Endothelial cell (in vitro differentiated cells): Measurements from ENCODE around the gene ZNF536. TPM values are rescaled to one million over a fixed set of nuclear protein-coding genes. Genes with fewer than 3 reads are reported as not detected.

Source experiments
- DNase-seq: peaks from one replicate; pipeline ENCODE4 v3.0.0; 2021; ENCODE audit warnings: low spot score
- H3K27ac Mint-ChIP-seq: one replicate; pipeline ENCODE4 v1.8.0; 2021; ENCODE audit warnings: mixed read lengths, inconsistent platforms; ENCODE audit not compliant: unreplicated experiment
- H3K27me3 Mint-ChIP-seq: one replicate; pipeline ENCODE4 v1.8.0; 2021; ENCODE audit warnings: mild to moderate bottlenecking, moderate library complexity, mixed read lengths, inconsistent platforms; ENCODE audit not compliant: unreplicated experiment
- H3K36me3 Mint-ChIP-seq: one replicate; pipeline ENCODE4 v1.8.0; 2021; ENCODE audit warnings: mild to moderate bottlenecking, low read depth, mixed read lengths, inconsistent platforms; ENCODE audit not compliant: unreplicated experiment
- H3K4me1 Mint-ChIP-seq: one replicate; pipeline ENCODE4 v1.8.0; 2021; ENCODE audit warnings: mild to moderate bottlenecking, mixed read lengths, inconsistent platforms; ENCODE audit not compliant: unreplicated experiment
- H3K4me3 Mint-ChIP-seq: one replicate; pipeline ENCODE4 v1.8.0; 2021; ENCODE audit warnings: mild to moderate bottlenecking, mixed read lengths, inconsistent platforms; ENCODE audit not compliant: unreplicated experiment
- H3K9me3 Mint-ChIP-seq: one replicate; pipeline ENCODE4 v1.8.0; 2021; ENCODE audit warnings: mixed read lengths, inconsistent platforms; ENCODE audit not compliant: unreplicated experiment
- CTCF ChIP-seq: fragments of 200-600 bp; sonication (generic); IDR thresholded peaks from one replicate; pipeline ENCODE4 v1.5.0; 2021; ENCODE audit warnings: antibody characterized with exemption; ENCODE audit not compliant: unreplicated experiment
- total RNA-seq: library from RNA; stranded (reverse); fragmentation: NEBNext Ultra II Directional; extraction: Animal tissue kit (Norgen Biotek cat#: 25700); gene quantifications from one replicate; pipeline ENCODE4 v1.2.1, GENCODE V29; 2021; ENCODE audit not compliant: unreplicated experiment

ZNF536 gene
- total RNA-seq, 1 donor from 2014 or later: 0.33 TPM

- DNase-seq: no peak
- peaks cover 9% of the 10 kb centered on the region for H3K4me1 Mint-ChIP-seq
- no peaks in the 10 kb centered on the region for H3K9me3 Mint-ChIP-seq
- no peak for TF ChIP-seq CTCF
- no peak overlapping the region for H3K4me3 Mint-ChIP-seq
- no peak overlapping the region for H3K27ac Mint-ChIP-seq
- H3K27me3 Mint-ChIP-seq: peaks cover 3% of the 10 kb centered on the region
- no peaks in the 10 kb centered on the region for H3K36me3 Mint-ChIP-seq
These were observed 187.3 kb downstream of the ZNF536 start for GRCh38 chr19:30559446-30559845.

- no peak overlapping the region for H3K27ac Mint-ChIP-seq
- no peak for DNase-seq
- H3K4me3 Mint-ChIP-seq: no peak overlapping the region
- no peaks in the 10 kb centered on the region for H3K9me3 Mint-ChIP-seq
- peaks cover 4% of the 10 kb centered on the region for H3K27me3 Mint-ChIP-seq
- TF ChIP-seq CTCF: no peak
- H3K36me3 Mint-ChIP-seq: no peaks in the 10 kb centered on the region
- H3K4me1 Mint-ChIP-seq: peaks cover 12% of the 10 kb centered on the region
These were observed 190.8 kb downstream of the ZNF536 start for GRCh38 chr19:30562981-30563380.

GRCh38 chr19:30563691-30564090 lies 191.5 kb downstream of the ZNF536 start:
- Mint-ChIP-seq H3K9me3 (no peaks in the 10 kb centered on the region), H3K27me3 (peaks cover 4% of the 10 kb centered on the region), H3K27ac (no peak overlapping the region), H3K4me3 (no peak overlapping the region), H3K36me3 (no peaks in the 10 kb centered on the region), H3K4me1 (peaks cover 12% of the 10 kb centered on the region)
- TF ChIP-seq CTCF: no peak
- no peak for DNase-seq

GRCh38 chr19:30564551-30565011 lies 192.4 kb downstream of the ZNF536 start:
- H3K9me3 Mint-ChIP-seq: no peaks in the 10 kb centered on the region
- H3K4me1 Mint-ChIP-seq: peaks cover 11% of the 10 kb centered on the region
- no peak overlapping the region for H3K4me3 Mint-ChIP-seq
- TF ChIP-seq CTCF: no peak
- H3K36me3 Mint-ChIP-seq: no peaks in the 10 kb centered on the region
- H3K27ac Mint-ChIP-seq: no peak overlapping the region
- DNase-seq: no peak
- peaks cover 4% of the 10 kb centered on the region for H3K27me3 Mint-ChIP-seq

GRCh38 chr19:30565636-30566035 lies 193.5 kb downstream of the ZNF536 start:
- no peak for TF ChIP-seq CTCF
- Mint-ChIP-seq H3K4me1 (peaks cover 3% of the 10 kb centered on the region), H3K9me3 (no peaks in the 10 kb centered on the region), H3K27ac (no peak overlapping the region), H3K36me3 (no peaks in the 10 kb centered on the region), H3K27me3 (peaks cover 4% of the 10 kb centered on the region), H3K4me3 (no peak overlapping the region)
- DNase-seq: no peak
